Prostate gland (tissue), 2 donors: ENCODE data around the gene TADA2A. TPM values are rescaled to one million over a fixed set of nuclear protein-coding genes. Genes with fewer than 3 reads are reported as not detected.

ENCODE experiments used
- DNase-seq: peaks from one replicate; pipeline ENCODE4 v3.0.0-alpha.2; 2019; ENCODE audit warnings: low spot score
- H3K27ac ChIP-seq, 2 donors: fragments of 200-600 bp; sonication (generic); 2 replicates each; pipeline ENCODE4 v1.5.1; 2017 to 2019
- H3K27me3 ChIP-seq: fragments of 200-600 bp; sonication (generic); replicated peaks from 2 replicates; pipeline ENCODE4 v1.5.1; 2019; ENCODE audit not compliant: insufficient read depth
- H3K36me3 ChIP-seq, 2 donors: fragments of 200-600 bp; sonication (generic); 1 replicate in 1 of 2; 2 replicates in 1 of 2; pipeline versions ENCODE4 v1.5.1 to v1.8.1; 2017 to 2019
- H3K4me1 ChIP-seq: fragments of 200-600 bp; sonication (generic); replicated peaks from 2 replicates; pipeline ENCODE4 v1.5.1; 2019
- H3K4me3 ChIP-seq, 2 donors: fragments of 200-600 bp; sonication (generic); 2 replicates each; pipeline ENCODE4 v1.5.1; 2017 to 2019
- H3K9me3 ChIP-seq: fragments of 200-600 bp; sonication (generic); 2 replicates; pipeline ENCODE4 v1.5.1; 2017
- POLR2A ChIP-seq: fragments of 450-650 bp; IDR thresholded peaks from one replicate; pipeline ENCODE4 v1.6.1; 2016; ENCODE audit warnings: antibody characterized with exemption, mild to moderate bottlenecking
- POLR2AphosphoS5 ChIP-seq: sonication (generic); formaldehyde crosslinking; IDR thresholded peaks from one replicate; pipeline ENCODE4 v1.6.1; 2017; ENCODE audit warnings: antibody characterized with exemption
- WGBS: methylation state at CpG from one replicate; pipeline ENCODE4 v1.1.5; 2018; 5-methylcytosine and 5-hydroxymethylcytosine counted together
- intact Hi-C: fragments of 100-400 bp; cut with DNase I; formaldehyde crosslinking; loops from one replicate; pipeline ENCODE4 v1.14.2; 2022
- total RNA-seq, 2 donors: library from RNA; depleted of rRNA; stranded (reverse); fragments of >200 nt; gene quantifications; one replicate each; pipeline ENCODE4 v1.1.0, GENCODE V29; 2016
- TF ChIP-seq, protein P1 (sequence below), 4 experiments: fragments of 200-600 bp in 2 of 4; fragments of 450-650 bp in 2 of 4; sonication (generic) in 2 of 4; IDR thresholded peaks; 1 replicate in 3 of 4; 2 replicates in 1 of 4; pipeline ENCODE4 v1.5.1; 2016 to 2019; ENCODE audit warnings: antibody characterized with exemption in 4 of 4, mild to moderate bottlenecking in 2 of 4, moderate library complexity in 2 of 4

The TADA2A gene
- total RNA-seq, 2 donors from 2014 or later = 13.0 to 29.7 TPM

GRCh38 chr17:37375706-37376105 lies 31.0 kb upstream of the TADA2A start, which contains the start of gene C17orf78:
TSS of gene C17orf78 (plus strand) at chr17:37375985. CDS start at chr17:37376093, 108 bp downstream.
- Histone ChIP-seq H3K4me1 (no peaks in the 10 kb centered on the region), H3K9me3 (no peaks in the 10 kb centered on the region), H3K36me3 (no peaks in the 10 kb centered on the region), H3K27ac (no peak within 1 kb of the TSS), H3K4me3 (no peak within 1 kb of the TSS), H3K27me3 (no peaks in the 10 kb centered on the region)
- intact Hi-C loops = loop anchor here (10.0 kb wide), 1 partner anchor 121 kb away; no protein-coding TSS in a partner anchor
- no peak for TF ChIP-seq POLR2A
- TF ChIP-seq, protein P1, sequence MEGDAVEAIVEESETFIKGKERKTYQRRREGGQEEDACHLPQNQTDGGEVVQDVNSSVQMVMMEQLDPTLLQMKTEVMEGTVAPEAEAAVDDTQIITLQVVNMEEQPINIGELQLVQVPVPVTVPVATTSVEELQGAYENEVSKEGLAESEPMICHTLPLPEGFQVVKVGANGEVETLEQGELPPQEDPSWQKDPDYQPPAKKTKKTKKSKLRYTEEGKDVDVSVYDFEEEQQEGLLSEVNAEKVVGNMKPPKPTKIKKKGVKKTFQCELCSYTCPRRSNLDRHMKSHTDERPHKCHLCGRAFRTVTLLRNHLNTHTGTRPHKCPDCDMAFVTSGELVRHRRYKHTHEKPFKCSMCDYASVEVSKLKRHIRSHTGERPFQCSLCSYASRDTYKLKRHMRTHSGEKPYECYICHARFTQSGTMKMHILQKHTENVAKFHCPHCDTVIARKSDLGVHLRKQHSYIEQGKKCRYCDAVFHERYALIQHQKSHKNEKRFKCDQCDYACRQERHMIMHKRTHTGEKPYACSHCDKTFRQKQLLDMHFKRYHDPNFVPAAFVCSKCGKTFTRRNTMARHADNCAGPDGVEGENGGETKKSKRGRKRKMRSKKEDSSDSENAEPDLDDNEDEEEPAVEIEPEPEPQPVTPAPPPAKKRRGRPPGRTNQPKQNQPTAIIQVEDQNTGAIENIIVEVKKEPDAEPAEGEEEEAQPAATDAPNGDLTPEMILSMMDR (IDR thresholded peaks at IDR 0.05) = no peak
- TF ChIP-seq POLR2AphosphoS5 = no peak
- 92% methylated on average over 7 of the region's 7 CpGs for WGBS
- no peak for DNase-seq

- WGBS = 92% methylated on average over 1 of the region's 1 CpG
- Histone ChIP-seq H3K4me1 (no peaks in the 10 kb centered on the region), H3K27me3 (no peaks in the 10 kb centered on the region), H3K36me3 (no peaks in the 10 kb centered on the region), H3K9me3 (no peaks in the 10 kb centered on the region), H3K27ac (no peak overlapping the region), H3K4me3 (no peak overlapping the region)
- DNase-seq = no peak
- TF ChIP-seq POLR2AphosphoS5 (no peak), POLR2A (no peak)
- TF ChIP-seq, protein P1 (IDR thresholded peaks at IDR 0.05) = no peak
- intact Hi-C loops = no loop called here
Observed at GRCh38 chr17:37382056-37382455, 24.6 kb upstream of the TADA2A start.

DNA sequence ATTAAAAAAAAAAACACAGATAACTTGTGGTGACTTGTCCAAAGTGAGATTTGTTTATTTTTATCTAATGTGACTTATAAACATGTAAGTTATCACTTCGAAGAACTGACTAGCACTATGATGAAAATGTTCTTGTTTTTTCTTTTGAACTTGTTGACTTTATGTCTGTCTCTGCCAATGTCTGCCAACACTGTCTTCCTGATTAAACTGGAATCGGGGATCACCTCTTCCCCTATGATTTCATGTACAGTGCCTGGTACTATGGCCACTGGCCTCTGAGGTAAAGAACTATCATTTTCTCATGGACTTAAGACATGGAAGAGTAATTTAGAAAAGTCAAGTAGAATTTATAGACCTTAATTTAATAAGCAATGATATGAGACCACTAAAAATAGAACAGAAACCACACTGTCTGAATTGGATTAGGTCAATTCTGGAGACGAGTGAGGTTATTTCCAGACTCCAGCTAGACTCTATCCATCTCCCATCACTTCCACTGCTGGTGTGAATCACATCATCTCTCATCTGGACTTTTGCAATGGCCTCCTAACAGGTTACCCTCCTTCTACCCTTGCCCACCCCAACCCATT lies 22.0 kb upstream of the TADA2A start:
- 54% methylated on average over 3 of the region's 3 CpGs for WGBS
- Histone ChIP-seq H3K9me3 (no peaks in the 10 kb centered on the region), H3K4me1 (no peaks in the 10 kb centered on the region), H3K27ac (no peak overlapping the region), H3K27me3 (no peaks in the 10 kb centered on the region), H3K36me3 (no peaks in the 10 kb centered on the region), H3K4me3 (no peak overlapping the region)
- TF ChIP-seq POLR2A (no peak), POLR2AphosphoS5 (no peak)
- TF ChIP-seq, protein P1 (IDR thresholded peaks at IDR 0.05) = no peak
- intact Hi-C loops = no loop called here
- DNase-seq = no peak

DNA sequence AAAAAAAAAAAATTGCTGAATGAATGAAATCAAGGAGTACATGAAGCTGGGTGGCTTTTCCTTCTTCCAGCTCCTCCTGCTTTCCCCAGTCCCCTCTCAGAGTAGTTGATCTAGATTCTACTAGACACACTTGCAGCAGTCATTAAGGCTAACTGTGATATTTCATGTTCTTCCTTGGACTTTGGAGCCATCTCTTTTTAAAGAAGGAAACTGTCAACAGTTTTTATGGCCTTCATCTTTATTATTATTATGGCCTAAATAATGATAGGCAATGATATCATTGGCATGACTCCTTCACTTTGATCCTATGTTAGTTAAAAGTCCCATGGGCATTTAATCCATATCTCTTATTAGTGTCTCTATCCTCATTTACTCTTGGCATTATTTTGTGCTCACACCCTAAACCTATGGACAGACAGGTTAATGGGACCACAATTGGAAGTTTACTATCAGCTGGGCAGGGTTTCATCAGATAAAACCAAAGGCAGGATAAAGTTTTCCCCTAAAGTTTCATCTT lies 21.2 kb upstream of the TADA2A start:
- Histone ChIP-seq H3K27me3 (no peaks in the 10 kb centered on the region), H3K9me3 (no peaks in the 10 kb centered on the region), H3K4me3 (no peak overlapping the region), H3K36me3 (no peaks in the 10 kb centered on the region), H3K27ac (no peak overlapping the region), H3K4me1 (no peaks in the 10 kb centered on the region)
- TF ChIP-seq, protein P1 (IDR thresholded peaks at IDR 0.05) = no peak
- TF ChIP-seq POLR2AphosphoS5 (no peak), POLR2A (no peak)
- DNase-seq = no peak
- intact Hi-C loops = no loop called here

DNA sequence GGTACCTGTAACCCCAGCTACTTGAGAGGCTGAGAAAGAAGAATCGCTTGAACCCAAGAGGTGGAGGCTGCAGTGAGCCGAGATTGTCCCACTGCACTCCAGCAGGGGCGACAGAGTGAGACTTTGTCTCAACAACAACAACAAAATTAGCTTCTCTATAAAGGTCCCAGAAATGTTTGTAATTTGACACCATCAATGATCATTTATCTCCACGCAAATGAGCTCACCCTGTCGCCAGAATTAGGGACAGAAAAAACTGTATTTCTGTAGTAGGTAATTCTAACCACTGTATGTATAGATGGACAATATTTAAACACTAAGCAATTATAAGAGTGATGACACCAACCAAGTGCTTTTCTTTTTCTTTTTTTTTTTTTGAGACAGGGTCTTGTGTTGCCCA lies 20.2 kb upstream of the TADA2A start:
- WGBS = 94% methylated on average over 5 of the region's 5 CpGs
- DNase-seq = no peak
- Histone ChIP-seq H3K4me3 (no peak overlapping the region), H3K36me3 (no peaks in the 10 kb centered on the region), H3K27ac (no peak overlapping the region), H3K27me3 (no peaks in the 10 kb centered on the region), H3K4me1 (no peaks in the 10 kb centered on the region), H3K9me3 (no peaks in the 10 kb centered on the region)
- intact Hi-C loops = no loop called here
- TF ChIP-seq POLR2AphosphoS5 = no peak
- TF ChIP-seq, protein P1 (IDR thresholded peaks at IDR 0.05) = no peak
- TF ChIP-seq POLR2A = no peak
